Activated T-cell treated with anti-CD3 and anti-CD28 coated beads, Interleukin-2, amount 50 U/mL, for 48 hours (primary cell): Measurements from ENCODE around the gene LINGO4.
"Not testable (repeated sequence)": the region's sequence is repeated elsewhere in the genome, so short reads cannot be mapped to it uniquely, and the experiment has no call there.

Experiments used
- DNase-seq, 2 experiments: peaks; one replicate each; pipeline ENCODE4 v3.0.0-alpha.2; 2020

Gene LINGO4

DNA sequence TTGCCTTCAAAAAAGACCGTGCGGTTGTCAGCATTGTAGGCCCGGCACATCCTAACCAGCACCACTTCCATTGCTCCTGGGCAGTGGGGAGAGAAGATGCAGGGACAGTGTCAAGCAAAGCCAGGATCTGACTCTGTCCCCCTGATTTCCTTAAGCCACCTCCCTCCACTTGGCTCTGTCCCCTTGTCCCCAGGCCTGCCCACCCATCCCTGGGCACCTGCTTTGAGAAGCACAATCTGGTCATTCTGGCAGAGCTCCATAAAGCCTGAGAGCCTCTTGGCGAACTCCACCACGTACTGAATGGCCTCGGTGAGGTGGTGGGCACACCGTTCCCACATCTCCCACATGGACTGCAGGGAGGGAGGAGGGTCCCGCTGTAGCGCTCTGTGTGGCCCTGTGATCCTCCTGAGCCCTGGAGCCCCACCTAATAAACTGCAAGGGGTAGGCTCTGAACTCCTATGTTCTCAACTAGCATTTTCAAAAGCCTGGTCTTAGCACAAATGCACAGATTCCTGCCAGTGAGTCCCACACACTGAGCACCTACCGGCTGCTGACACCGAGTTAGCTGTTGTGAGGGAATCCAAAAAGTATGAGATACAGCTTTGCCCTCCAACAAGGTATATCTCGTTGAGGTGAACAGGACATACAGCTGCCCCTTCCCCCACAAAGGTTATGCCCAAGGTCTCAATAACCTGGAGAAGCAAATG, 8.2 kb upstream of the LINGO4 start:
- DNase-seq = no peak

- DNase-seq = no peak
Measured at GRCh38 chr1:151811181-151811580, 6.0 kb upstream of the LINGO4 start.

DNA sequence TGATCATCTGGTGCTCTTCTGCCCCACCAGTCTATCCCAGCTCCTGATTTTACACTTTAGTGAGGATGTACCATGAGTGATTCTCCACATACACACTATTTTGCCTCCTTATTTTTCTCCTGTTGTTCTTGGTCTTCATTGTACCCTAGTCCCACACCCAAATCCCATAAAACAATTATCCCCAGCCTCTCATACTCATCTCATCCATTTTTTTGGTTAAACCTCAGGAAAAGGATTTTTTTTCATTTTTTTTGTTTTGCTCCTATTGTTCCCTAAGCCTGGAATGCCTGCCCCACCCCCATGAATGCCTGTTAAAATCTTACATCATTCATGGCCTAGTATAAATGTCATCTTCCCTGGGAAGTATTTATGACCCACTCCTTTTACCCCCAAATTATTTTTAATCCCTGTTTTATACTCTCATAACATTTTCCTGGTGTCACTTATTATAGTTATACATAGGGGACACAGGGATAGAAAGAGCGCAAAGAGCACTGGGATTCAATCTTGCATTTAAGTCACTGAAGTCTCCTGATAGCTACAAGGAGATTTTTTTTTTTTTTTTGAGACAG, 4.9 kb upstream of the LINGO4 start:
- DNase-seq = no peak

GRCh38 chr1:151809290-151809984, 4.2 kb upstream of the LINGO4 start:
- DNase-seq = peak in 1 of 2 experiments; percentile 7

GRCh38 chr1:151807766-151808165, 2.5 kb upstream of the LINGO4 start:
- no peak for DNase-seq

- no peak for DNase-seq
Measured at GRCh38 chr1:151807131-151807530, 1.9 kb upstream of the LINGO4 start.

DNA sequence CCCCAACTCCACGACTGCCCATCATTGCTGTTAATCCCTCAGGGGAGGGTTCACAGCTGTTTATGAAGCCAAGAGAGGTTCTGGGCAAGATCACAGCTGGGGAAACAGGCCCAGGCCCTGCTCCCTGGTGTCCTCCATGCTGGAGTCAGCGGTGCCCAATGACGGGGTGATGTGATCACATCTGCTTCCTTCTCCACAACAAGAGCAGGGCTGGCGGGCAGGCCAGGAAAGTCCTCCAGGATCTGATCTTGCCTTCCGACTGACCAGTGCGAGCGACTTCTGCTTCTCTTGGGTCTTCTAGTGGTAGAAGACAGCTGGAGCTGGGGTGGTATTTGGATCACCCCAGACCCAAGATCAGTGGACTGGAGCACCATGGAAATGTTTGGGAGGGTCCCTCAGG, 951 bp upstream of the LINGO4 start:
- DNase-seq = peak in 1 of 2 experiments; percentile 11

DNA sequence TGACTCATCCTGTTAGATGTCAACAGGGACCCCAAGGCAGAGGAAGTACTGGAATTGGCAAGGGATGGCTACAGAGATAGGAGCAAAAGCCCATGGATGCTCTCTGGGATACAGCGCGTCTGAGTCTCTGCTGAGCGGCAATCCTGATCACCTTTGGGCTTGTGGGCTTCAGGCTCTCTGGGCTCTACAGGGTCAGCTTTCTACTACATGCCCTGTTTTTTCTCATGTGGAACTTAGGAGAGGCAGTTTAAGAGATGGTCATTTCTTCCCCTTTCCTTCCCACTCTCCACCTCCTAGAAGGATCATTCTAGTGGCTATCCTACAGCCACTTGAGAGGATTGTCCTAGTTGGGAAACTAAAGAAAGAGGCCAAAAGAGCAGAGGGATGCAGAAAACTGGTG, 1.3 kb downstream of the LINGO4 start:
- no peak for DNase-seq

DNA sequence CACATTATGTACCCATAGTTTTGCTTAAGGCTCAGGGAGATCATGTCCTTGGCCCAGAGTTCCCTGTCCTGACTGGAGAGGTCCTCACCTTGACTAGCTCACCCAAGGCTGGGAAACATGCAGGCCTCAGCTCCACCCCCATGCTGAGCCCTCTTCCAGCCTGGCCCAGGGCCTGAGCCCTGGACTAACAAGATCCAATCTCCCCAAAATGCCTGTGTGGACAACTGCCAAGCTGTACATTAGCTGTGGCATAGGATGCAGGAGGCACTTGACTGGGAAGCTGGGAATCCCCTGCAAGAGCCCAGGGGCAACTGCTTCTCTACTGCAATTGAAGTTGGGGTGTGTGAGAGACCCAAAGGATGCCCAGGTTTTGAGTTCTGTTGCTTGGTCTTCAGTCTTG, 2.1 kb downstream of the LINGO4 start:
- no peak for DNase-seq

- no peak for DNase-seq
Measured at GRCh38 chr1:151802372-151802771, 2.8 kb downstream of the LINGO4 start.

GRCh38 chr1:151801846-151802245, 3.4 kb downstream of the LINGO4 start:
- no peak for DNase-seq

GRCh38 chr1:151801310-151801820, 3.9 kb downstream of the LINGO4 start:
- no peak for DNase-seq

DNA sequence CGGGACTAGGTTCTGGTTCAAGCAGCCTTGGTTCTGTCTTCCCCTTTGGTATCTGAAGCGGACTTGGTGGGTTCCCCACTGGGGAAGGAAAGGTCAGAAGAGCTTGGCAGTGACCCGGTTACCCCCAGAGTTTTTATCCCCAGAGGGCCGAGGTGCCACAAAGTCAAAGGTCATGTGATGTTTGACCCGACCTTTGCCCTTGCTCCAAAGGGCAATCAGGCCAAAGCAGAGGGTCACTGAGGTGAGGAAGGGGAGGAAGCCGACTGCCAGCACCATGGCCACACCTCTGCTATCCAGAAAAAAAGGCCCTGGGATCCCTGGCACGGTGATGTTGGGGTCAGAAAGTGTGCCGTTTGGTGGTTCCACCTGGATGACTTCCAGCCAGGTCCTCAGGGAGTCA, 4.4 kb downstream of the LINGO4 start:
- no peak for DNase-seq

DNA sequence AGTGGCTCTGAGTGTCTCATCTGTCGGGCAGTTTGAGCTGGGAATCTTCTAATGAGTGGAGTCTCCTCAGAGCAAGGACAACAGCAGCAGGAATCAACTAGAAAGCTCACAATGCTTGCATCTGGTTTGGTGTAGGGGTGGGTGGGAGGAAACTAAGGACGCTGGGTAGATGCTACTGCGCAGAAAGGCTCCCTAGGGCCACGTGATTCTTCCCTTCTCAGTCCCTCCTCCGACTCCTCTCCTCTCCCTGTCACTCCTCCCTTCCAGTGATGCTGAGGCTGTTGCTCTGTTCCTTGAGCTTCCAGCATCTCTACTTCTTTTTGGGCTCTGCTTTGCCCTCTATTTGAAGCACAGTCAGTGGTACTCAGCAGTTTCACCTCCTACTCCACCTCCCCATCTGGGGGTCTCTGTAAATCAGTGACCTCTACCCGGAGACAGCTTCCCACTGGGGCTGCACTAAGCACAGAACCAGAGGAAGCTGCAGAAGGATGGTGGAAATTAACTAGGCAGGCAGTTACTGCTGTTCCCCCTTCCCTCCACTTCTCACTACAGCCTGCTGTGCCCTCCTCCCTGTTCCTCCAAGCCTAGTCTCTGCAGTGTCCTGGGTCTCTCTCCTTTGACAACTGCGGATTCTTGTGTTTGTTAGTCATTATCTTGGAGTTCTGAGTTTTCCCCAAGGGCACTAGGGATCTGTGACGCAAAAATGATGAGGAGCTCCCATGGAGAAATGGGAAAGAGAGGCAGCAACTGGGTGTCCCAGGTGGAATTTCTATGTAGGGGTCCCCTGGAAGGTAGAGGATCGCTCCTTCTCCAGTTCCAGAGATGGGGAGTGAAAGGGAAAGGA, 5.8 kb downstream of the LINGO4 start:
- no peak for DNase-seq

DNA sequence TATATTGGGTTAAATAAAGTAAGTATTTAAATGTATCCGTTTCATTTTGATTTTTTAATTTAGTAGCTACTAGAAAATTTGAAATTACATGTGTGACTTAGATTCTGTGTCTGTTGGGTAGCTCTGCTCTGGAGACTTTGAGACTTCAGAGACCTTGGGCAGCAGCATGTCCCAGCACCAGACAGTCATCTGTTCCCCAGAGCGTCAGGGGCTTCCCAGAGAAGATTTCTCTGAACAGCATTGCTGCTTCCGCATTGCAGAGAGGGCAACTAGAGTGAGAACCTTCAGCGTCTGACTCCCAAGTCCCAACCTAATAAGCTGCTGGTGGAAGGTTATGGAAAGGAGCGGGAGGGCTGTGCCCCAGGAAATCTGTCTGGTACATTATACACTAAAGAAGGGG, 6.6 kb downstream of the LINGO4 start:
- DNase-seq = no peak

DNA sequence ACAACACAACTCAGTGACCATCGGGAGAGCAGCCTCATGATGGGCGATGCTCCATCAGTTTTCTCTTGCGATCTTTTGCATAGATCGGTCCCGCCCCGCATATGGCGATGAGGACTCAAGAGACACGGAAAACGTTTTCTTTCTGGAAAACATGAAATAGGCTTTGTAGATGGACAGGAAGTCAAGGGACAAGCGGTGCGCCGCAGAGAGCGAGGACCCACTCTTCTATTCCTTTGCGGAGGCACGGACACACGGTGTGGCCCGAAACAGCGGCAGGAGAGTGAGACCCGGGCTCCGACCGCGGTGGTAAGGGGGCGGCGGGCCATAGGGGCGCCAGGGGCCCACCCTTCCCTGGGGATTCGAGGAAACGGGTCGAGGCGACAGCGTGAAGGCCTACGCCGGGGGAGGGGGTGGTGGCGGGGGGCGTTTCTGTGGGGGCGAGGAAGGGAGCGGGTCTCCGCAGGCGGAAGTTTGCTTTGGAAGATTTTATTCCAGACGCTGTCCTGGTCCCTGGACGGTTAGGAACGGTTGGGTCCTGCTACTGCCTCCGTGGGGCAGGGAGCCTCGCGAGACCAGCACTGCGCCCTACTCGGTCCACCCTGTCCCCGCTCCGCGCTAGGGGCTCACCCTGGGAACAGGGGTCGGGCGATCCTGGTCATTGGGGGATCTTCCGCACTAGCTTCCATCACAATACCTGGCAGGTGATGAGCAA, 14.1 kb downstream of the LINGO4 start:
- DNase-seq = peak; percentile 28 to 31

DNA sequence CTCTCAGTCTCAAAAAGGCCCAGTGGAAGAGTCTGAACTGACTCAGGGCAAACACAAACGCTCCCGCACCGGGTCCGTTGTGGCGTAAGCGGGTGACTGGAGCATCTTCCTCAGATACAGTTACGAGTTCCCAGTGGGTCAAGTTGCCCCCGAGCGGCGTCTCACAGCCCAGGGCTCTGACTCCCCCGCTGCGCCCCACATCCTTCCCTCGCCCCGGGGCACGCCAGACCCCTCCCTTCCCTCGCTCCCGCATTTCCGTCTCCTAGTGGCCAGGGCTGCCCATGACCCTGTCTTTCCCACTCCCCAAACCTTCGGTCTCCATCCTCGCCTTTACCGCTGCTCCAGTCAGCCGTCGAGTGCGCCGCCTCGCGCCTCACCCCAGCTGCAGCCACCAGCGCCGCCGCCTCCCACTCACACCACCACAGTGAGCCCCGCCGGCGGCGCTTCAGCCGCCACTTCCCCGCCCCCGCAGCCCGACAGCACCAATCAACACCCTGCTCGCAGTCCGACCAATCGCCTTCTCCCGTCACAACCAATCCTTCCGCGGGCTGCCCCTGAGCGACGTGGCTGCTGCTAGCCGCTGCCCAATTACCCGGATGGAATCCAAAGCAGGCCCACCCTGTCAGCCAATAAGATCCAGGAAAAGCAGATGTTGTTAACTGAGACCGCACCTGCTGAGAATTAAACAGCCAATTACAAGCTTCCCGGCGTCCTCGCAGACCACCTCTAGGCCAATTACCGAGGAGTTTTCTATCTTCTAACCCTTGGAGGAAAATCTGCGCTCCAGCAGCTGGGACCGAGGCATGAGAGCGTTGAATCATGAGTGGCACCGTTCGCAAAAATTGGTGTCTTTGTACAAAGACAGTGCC, 14.9 kb downstream of the LINGO4 start, which contains the start of gene TDRKH:
TSS of gene TDRKH (minus strand) at position 430 of the 869 bp plus-strand sequence. CDS start 7,478 bp downstream, outside the sequence.
- peak; percentile 98 to 99 for DNase-seq

DNA sequence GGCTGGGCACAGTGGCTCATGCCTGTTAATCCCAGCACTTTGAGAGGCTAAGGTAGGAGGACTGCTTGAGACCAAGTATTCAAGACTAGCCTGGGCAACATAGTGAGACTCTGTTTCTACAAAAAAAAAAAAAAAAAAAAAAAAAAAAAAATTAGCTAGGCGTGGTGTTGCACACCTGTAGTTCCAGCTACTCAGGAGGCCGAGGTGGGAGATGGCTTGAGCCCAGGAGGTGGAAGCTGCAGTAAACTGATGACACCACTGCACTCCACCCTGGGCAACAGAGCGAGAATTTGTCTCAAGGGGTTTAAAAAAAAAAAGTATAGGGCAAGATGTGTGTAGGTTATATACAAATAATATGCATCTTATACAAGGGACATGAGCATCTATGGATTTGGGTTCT, 17.5 kb downstream of the LINGO4 start:
- no peak for DNase-seq

DNA sequence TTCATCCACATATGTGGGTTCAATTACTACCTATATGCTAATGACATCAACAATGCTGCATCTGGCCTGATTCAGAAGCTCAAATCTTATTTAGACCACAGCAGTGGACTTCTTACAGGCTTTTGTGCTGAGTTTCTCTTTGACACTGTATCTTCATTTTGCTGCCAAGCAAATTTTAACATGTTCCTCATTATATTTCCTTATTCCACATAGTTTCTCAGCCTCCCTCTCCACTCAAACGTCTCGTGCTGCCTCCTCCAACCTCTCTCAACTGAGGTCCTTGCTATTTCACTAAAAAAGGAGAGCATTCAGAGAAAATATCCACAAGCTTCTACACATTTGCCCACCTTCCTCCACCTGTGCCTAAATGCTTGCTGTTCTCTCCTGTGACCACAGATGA, 21.4 kb downstream of the LINGO4 start:
- DNase-seq = no peak

DNA sequence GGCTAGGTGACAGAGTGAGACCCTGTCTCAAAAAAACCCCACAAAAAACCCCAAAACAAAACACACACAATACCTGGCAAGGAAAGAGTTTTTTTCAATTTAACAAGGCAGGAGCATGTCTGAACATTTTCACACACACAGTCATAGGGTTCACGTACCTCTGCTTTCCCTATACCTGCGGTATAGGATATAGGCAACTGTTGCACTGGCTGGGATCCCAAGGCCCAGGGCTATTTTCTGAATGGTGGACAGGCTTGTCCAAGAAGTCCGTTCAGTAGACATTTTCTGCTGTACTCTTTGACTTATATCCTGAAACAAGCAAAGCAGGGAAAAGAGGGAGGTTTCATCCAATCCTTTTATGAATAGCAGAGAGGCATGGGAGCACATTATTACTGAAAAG, 22.5 kb downstream of the LINGO4 start:
- no peak for DNase-seq

- not testable (repeated sequence) for DNase-seq
Measured at GRCh38 chr1:151782026-151782425, 23.2 kb downstream of the LINGO4 start.
